ENCODE measurements around the gene DYNLT4. TPM values are rescaled to one million over a fixed set of nuclear protein-coding genes. Genes with fewer than 3 reads are reported as not detected.
A peak's percentile ranks its signal among the peaks of the same experiment; 100 is the strongest.

Gene DYNLT4
- total RNA-seq, 1 donor, result not detected

DNA sequence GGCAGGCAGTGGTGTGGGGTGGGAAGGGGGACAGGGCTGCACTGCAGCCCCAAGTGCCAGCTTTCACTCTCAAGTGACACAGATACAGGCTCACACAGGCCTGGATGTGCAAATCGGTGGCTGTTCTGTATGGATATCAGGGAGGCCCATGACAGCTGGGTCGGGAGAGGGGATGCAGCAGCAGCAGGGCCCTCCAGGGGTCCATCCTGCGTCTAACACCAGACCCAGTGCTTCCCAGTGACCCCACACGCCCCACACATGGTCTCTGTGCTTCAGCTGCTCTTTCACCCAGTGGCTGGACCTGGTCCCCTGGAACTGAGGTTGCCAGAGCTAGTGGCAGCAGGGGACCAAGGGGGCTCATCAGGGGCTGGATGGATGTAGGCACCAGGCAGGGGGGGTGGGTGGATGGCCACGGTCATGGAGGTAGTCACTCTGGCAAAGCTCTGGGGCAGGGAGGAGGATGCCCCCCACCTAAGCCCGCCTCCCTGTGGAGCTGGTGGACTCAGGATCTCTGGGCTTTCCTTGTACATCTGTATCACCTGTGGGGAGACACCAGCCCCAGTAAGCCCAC lies 15.1 kb upstream of the DYNLT4 start:
- DNase-seq (ENCODE audit: low read depth), result no peak
- TF ChIP-seq, protein P1, sequence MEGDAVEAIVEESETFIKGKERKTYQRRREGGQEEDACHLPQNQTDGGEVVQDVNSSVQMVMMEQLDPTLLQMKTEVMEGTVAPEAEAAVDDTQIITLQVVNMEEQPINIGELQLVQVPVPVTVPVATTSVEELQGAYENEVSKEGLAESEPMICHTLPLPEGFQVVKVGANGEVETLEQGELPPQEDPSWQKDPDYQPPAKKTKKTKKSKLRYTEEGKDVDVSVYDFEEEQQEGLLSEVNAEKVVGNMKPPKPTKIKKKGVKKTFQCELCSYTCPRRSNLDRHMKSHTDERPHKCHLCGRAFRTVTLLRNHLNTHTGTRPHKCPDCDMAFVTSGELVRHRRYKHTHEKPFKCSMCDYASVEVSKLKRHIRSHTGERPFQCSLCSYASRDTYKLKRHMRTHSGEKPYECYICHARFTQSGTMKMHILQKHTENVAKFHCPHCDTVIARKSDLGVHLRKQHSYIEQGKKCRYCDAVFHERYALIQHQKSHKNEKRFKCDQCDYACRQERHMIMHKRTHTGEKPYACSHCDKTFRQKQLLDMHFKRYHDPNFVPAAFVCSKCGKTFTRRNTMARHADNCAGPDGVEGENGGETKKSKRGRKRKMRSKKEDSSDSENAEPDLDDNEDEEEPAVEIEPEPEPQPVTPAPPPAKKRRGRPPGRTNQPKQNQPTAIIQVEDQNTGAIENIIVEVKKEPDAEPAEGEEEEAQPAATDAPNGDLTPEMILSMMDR (IDR thresholded peaks at IDR 0.05; ENCODE audit: insufficient read depth, low read length), result no peak
- H3K4me3 ChIP-seq (ENCODE audit: low read depth, low read length), result no peak overlapping the region

DNA sequence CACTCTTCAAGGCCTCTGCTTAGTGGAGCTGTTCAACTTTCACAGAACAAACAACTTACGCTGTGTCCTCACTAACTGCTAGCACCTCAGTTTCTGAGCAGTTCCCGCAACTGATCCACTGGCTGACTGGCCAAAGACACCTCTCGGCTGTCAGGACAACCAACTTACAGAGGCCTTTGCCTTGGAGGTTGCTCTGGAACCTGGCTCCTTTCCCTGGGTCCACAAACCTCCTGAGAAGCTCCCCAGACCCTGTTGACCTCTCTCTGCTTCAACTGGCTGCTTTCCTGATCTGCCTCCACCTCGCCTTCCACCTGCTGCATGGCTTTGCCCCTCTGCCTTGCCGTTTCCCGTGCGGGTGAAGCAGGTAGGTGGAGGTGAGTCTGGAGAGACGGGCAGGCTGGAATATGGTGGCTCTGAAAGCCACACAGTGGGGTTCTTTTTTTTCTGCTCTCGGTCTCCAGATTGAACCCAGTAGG lies 14.1 kb upstream of the DYNLT4 start:
- TF ChIP-seq, protein P1 (IDR thresholded peaks at IDR 0.05; ENCODE audit: insufficient read depth, low read length), result no peak
- no peak for DNase-seq (ENCODE audit: low read depth)
- no peak overlapping the region for H3K4me3 ChIP-seq (ENCODE audit: low read depth, low read length)

DNA sequence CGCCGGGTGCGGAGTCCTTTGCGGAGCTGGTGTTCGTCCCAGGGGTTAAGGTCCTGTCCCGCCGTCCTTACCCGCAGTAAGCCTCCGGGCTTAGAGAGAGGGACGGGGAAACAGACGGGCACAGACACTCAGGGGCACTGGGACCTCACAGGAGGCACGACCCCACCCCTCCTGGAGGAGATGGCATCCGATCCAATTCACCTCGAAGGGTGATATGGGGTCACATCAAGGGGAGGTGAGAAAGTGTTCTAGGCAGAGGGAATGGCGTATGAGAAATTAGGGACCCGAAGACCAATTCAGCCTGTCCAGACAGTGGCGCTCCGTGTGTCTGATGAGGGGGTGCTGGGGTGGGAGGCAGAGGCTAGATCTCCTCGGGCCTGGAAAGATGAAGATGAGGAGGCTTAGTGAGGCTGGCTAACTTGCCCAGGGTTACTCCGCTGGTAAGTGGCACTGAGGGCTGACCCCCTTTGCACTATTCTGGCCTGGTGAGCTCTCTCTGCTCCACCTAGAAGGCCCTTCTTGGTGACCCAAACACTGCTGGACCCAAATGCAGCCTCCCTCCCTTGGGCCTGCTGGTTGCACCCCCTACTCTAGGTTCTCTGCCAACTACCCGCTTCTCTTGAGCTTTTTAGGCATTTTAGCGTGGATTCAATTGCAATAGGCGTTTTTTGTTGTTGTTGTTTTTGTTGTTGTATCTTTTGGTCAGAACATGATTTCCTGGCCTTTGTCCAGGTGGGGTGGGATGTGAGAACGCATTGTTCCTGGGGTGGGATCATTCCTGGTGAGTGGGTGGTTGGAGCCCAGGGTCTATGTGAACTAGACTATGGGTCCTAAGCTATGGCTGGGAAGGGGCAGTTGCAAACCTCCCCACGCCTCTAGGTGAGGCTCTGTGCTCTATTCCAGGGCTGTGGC lies 13.4 kb upstream of the DYNLT4 start:
- TF ChIP-seq, protein P1 (IDR thresholded peaks at IDR 0.05; ENCODE audit: insufficient read depth, low read length), result no peak
- DNase-seq (ENCODE audit: low read depth), result no peak
- H3K4me3 ChIP-seq (ENCODE audit: low read depth, low read length), result peak overlapping the region; percentile 61

DNA sequence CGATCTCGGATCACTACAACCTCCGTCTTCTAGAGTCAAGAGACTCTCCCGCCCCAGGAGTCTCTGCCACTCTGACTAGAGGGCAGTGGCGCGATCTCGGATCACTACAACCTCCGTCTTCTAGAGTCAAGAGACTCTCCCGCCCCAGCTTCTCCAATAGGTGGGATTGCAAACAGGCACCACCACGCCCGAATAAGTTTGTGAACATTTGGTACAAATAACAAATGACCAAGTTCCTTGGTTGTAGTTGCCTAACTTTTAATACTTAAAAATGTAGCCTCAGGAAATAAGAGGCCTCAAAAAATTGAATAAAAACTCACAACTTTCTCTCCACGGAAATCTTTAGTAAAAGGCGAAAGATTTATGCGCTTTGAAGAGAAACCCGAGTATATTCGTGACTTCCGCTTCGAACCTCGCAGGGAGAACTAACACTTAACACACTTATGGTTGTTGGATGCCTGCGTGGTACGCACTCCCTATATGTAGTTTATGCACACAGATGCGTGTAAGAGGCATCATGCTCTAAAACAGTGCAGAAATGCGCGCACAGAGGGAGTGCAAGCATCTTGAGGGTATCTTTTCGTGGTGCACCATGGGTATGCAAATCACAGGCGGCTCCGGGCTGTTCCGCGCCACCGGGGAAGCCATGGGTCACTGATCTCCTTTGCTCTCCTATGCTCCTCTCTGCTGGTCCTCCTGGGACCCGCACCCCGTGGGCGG lies 12.6 kb upstream of the DYNLT4 start:
- DNase-seq (ENCODE audit: low read depth), result peak; percentile 90
- TF ChIP-seq, protein P1 (IDR thresholded peaks at IDR 0.05; ENCODE audit: insufficient read depth, low read length), result no peak
- H3K4me3 ChIP-seq (ENCODE audit: low read depth, low read length), result peak overlapping the region; percentile 61

DNA sequence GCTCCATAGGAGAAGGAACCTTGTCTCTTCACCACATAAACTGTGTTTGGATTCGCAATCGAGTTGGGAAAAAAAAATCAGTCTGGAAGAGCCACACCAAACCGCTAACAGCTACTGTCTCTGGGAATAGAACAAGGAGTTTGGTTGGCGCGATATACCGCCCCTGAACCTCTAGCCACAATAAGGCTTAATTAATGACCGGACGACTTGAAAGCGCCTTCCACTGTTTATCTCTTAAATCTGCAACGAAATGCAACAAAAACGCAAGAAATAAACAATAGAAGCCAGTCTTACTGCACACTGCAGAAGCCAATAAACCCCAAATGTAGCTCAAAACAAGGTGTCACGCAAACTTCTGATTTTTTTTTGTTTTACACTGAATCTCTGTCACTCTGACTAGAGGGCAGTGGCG lies 12.1 kb upstream of the DYNLT4 start:
- DNase-seq (ENCODE audit: low read depth), result no peak
- peak overlapping the region; percentile 34 for H3K4me3 ChIP-seq (ENCODE audit: low read depth, low read length)
- TF ChIP-seq, protein P1 (IDR thresholded peaks at IDR 0.05; ENCODE audit: insufficient read depth, low read length), result no peak

DNA sequence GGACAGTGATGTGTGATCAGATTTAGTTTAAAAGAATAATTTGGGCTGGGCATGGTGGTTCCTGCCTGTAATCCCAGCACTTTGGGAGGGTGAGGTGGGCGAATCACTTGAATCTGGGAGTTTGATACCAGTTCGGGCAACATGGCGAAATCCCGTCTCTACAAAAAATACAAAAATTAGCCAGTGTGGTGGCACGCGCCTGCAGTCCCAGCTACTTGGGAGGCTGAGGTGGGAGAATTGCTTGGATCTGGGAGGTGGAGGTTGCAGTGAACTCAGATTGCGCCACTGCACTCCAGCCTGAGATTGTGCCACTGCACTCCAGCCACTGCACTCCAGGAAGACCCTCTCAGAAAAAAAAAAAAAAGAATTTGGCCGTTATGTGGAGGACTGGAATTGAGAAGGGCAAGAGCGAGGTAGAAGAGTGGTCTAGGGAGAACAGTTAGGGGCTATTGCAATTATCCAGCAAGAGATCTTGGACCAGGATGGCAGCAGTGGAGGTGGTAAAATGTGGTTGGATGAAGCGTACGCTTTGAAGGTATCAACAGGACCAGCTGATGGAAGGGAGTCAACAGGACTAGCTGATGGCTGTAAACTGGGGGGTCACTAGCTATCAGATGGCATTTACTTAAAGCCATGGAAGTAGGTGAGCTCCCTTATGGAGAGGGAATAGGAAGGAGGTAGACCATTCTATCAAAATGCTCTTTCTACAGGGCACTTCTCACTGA lies 10.8 kb upstream of the DYNLT4 start:
- TF ChIP-seq, protein P1 (IDR thresholded peaks at IDR 0.05; ENCODE audit: insufficient read depth, low read length), result no peak
- DNase-seq (ENCODE audit: low read depth), result no peak
- no peak overlapping the region for H3K4me3 ChIP-seq (ENCODE audit: low read depth, low read length)
